Neural progenitor cell (in vitro differentiated cells): ENCODE measurements around the gene PIGK. TPM values are rescaled to one million over a fixed set of nuclear protein-coding genes. Genes with fewer than 3 reads are reported as not detected.

Source experiments
- DNase-seq: peaks from one replicate; pipeline ENCODE4 v3.0.0-alpha.2; 2016; ENCODE audit warnings: low spot score
- H2AFZ ChIP-seq: fragments of 200-600 bp; sonication (generic); replicated peaks from 2 replicates; pipeline ENCODE4 v1.6.1; 2016; ENCODE audit warnings: antibody characterized with exemption
- H3F3A ChIP-seq: fragments of 200-600 bp; sonication (generic); 2 replicates; pipeline ENCODE4 v1.6.1; 2016; ENCODE audit warnings: antibody characterized with exemption, low read depth
- H3K27ac ChIP-seq: fragments of 200-600 bp; sonication (generic); 2 replicates; pipeline ENCODE4 v1.5.1; 2016; ENCODE audit warnings: mild to moderate bottlenecking
- H3K27me3 ChIP-seq: fragments of 200-600 bp; sonication (generic); 2 replicates; pipeline ENCODE4 v1.6.1; 2016; ENCODE audit warnings: mild to moderate bottlenecking, moderate library complexity
- H3K36me3 ChIP-seq: fragments of 200-600 bp; sonication (generic); 2 replicates; pipeline ENCODE4 v1.5.1; 2016
- H3K4me1 ChIP-seq: fragments of 200-600 bp; sonication (generic); 2 replicates; pipeline ENCODE4 v1.6.1; 2016; ENCODE audit warnings: mixed run types
- H3K4me2 ChIP-seq: fragments of 200-600 bp; sonication (generic); 2 replicates; pipeline ENCODE4 v1.6.1; 2016
- H3K4me3 ChIP-seq: fragments of 200-600 bp; sonication (generic); 2 replicates; pipeline ENCODE4 v1.5.1; 2016
- H3K79me2 ChIP-seq: fragments of 200-600 bp; sonication (generic); 2 replicates; pipeline ENCODE4 v1.6.1; 2016; ENCODE audit warnings: low read depth
- H3K9ac ChIP-seq: fragments of 200-600 bp; sonication (generic); 2 replicates; pipeline ENCODE4 v1.6.1; 2016
- H3K9me3 ChIP-seq: fragments of 200-600 bp; sonication (generic); 2 replicates; pipeline ENCODE4 v1.5.1; 2016; ENCODE audit warnings: low read depth
- H4K20me1 ChIP-seq: fragments of 200-600 bp; sonication (generic); 2 replicates; pipeline ENCODE4 v1.6.1; 2016; ENCODE audit warnings: low read depth
- H3K27ac Mint-ChIP-seq: 3 replicates; pipeline ENCODE4 v1.8.0; 2021; ENCODE audit warnings: mixed read lengths
- H3K27me3 Mint-ChIP-seq: 2 replicates; pipeline ENCODE4 v1.8.0; 2022; ENCODE audit warnings: low read depth, mild to moderate bottlenecking, inconsistent platforms, moderate library complexity, mixed read lengths; ENCODE audit not compliant: insufficient read depth
- H3K36me3 Mint-ChIP-seq: 3 replicates; pipeline ENCODE4 v1.8.0; 2021; ENCODE audit warnings: mixed read lengths
- H3K4me1 Mint-ChIP-seq: 3 replicates; pipeline ENCODE4 v1.8.0; 2021; ENCODE audit warnings: mixed read lengths
- H3K4me3 Mint-ChIP-seq: 3 replicates; pipeline ENCODE4 v1.8.0; 2021; ENCODE audit warnings: mild to moderate bottlenecking, moderate library complexity, mixed read lengths
- H3K9me3 Mint-ChIP-seq: 3 replicates; pipeline ENCODE4 v1.8.0; 2020; ENCODE audit warnings: mixed read lengths
- CTCF ChIP-seq: fragments of 200-600 bp; sonication (generic); IDR thresholded peaks from 2 replicates; pipeline ENCODE4 v1.5.1; 2017; ENCODE audit warnings: antibody characterized with exemption, mild to moderate bottlenecking
- EZH2 ChIP-seq: fragments of 200-600 bp; sonication (generic); IDR thresholded peaks from 2 replicates; pipeline ENCODE4 v1.6.1; 2017; ENCODE audit warnings: antibody characterized with exemption, mild to moderate bottlenecking, moderate library complexity
- EZH2phosphoT487 ChIP-seq: fragments of 200-600 bp; sonication (generic); IDR thresholded peaks from 2 replicates; pipeline ENCODE4 v1.6.1; 2017; ENCODE audit warnings: antibody characterized with exemption
- total RNA-seq: library from RNA; depleted of rRNA; stranded (reverse); fragments of >200 nt; gene quantifications from 2 replicates; pipeline ENCODE4 v1.2.3, GENCODE V29; 2015; ENCODE audit warnings: low replicate concordance

Gene PIGK
- total RNA-seq, 1 donor from 2014 or later, result 44.1 TPM

DNA sequence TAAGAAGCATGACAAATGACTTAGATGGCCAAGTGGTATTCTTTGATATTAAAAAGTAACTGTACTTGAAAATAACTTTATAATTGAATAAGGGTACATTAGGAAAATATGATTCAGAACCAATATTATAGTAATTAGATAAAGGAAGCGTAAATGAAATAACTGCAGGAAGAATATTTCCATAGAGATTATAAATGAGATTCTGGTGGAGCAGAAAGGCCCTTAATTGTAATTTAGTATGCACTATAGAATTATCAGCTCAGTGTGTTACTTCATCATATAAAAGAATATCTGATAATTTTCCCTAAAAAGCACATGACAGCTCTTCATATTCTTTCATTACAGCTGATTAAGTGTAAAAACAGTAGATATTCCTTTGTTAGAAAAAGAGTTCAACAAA is 171.7 kb downstream of the PIGK start:
- no peak overlapping the region for H2AFZ ChIP-seq
- H3K27me3 Mint-ChIP-seq, result peaks cover 2% of the 10 kb centered on the region
- TF ChIP-seq EZH2 (no peak), EZH2phosphoT487 (no peak), CTCF (no peak)

GRCh38 chr1:77044133-77044849 is 174.9 kb downstream of the PIGK start:
- Histone ChIP-seq H3K4me2 (no peak overlapping the region), H3K79me2 (no peaks in the 10 kb centered on the region), H3K27ac (no peak overlapping the region), H3K4me3 (no peak overlapping the region), H3K27me3 (no peaks in the 10 kb centered on the region), H2AFZ (no peak overlapping the region), H3K36me3 (no peaks in the 10 kb centered on the region), H3K4me1 (no peaks in the 10 kb centered on the region), H3F3A (no peaks in the 10 kb centered on the region), H4K20me1 (peaks cover under 1% of the 10 kb centered on the region), H3K9ac (no peak overlapping the region), H3K9me3 (no peaks in the 10 kb centered on the region)
- H3K4me3 Mint-ChIP-seq, result no peak overlapping the region
- no peaks in the 10 kb centered on the region for H3K9me3 Mint-ChIP-seq
- DNase-seq, result no peak
- H3K27ac Mint-ChIP-seq, result no peak overlapping the region
- H3K27me3 Mint-ChIP-seq, result no peaks in the 10 kb centered on the region
- TF ChIP-seq CTCF (no peak), EZH2 (no peak), EZH2phosphoT487 (no peak)
- H3K36me3 Mint-ChIP-seq, result peaks cover 10% of the 10 kb centered on the region
- no peaks in the 10 kb centered on the region for H3K4me1 Mint-ChIP-seq

More for the DNA sequence above, 171.7 kb downstream of the PIGK start:
- Histone ChIP-seq H3F3A (no peaks in the 10 kb centered on the region), H3K9ac (no peak overlapping the region), H3K9me3 (no peaks in the 10 kb centered on the region), H3K4me3 (no peak overlapping the region), H3K27ac (no peak overlapping the region), H3K4me2 (no peak overlapping the region), H3K36me3 (no peaks in the 10 kb centered on the region), H3K79me2 (no peaks in the 10 kb centered on the region), H4K20me1 (no peaks in the 10 kb centered on the region), H3K4me1 (no peaks in the 10 kb centered on the region), H3K27me3 (no peaks in the 10 kb centered on the region)
- H3K4me3 Mint-ChIP-seq, result no peak overlapping the region
- peaks cover 21% of the 10 kb centered on the region for H3K36me3 Mint-ChIP-seq
- no peaks in the 10 kb centered on the region for H3K4me1 Mint-ChIP-seq
- no peaks in the 10 kb centered on the region for H3K9me3 Mint-ChIP-seq
- H3K27ac Mint-ChIP-seq, result no peak overlapping the region
- no peak for DNase-seq

GRCh38 chr1:77040826-77041225 is 178.4 kb downstream of the PIGK start:
- Histone ChIP-seq H2AFZ (no peak overlapping the region), H3F3A (no peaks in the 10 kb centered on the region), H3K9ac (no peak overlapping the region), H3K79me2 (no peaks in the 10 kb centered on the region), H3K4me2 (no peak overlapping the region), H3K27me3 (no peaks in the 10 kb centered on the region), H3K4me1 (no peaks in the 10 kb centered on the region), H3K36me3 (no peaks in the 10 kb centered on the region), H4K20me1 (peaks cover 3% of the 10 kb centered on the region), H3K9me3 (peaks cover 6% of the 10 kb centered on the region), H3K27ac (no peak overlapping the region), H3K4me3 (no peak overlapping the region)
- Mint-ChIP-seq H3K27ac (no peak overlapping the region), H3K4me3 (no peak overlapping the region), H3K9me3 (no peaks in the 10 kb centered on the region), H3K27me3 (peaks cover 4% of the 10 kb centered on the region), H3K4me1 (peaks cover 5% of the 10 kb centered on the region), H3K36me3 (peaks cover 11% of the 10 kb centered on the region)
- no peak for DNase-seq
- TF ChIP-seq EZH2, result no peak
- TF ChIP-seq CTCF, result no peak
- no peak for TF ChIP-seq EZH2phosphoT487
